B cell (primary cell): ENCODE data around the gene CEACAM1. TPM values are rescaled to one million over a fixed set of nuclear protein-coding genes. Genes with fewer than 3 reads are reported as not detected.

ENCODE experiments used
- ATAC-seq: fragments of 200-7000 bp; cut with Tn5 transposase; one replicate; pipeline ENCODE4 v1.10.0; 2021; ENCODE audit warnings: low read depth, mild to moderate bottlenecking, moderate number of reproducible peaks, moderate library complexity
- CTCF ChIA-PET: fragments of 350-600 bp; sonication (Branson Sonifier 250); formaldehyde crosslinking; loops from one replicate; lab custom pipeline; 2021; ENCODE audit warnings: antibody characterized with exemption, inconsistent platforms; lab: Charles Lee
- POLR2A ChIA-PET: fragments of 350-600 bp; sonication (Branson Sonifier 250); formaldehyde crosslinking; loops from one replicate; lab custom pipeline; 2021; ENCODE audit warnings: antibody characterized with exemption; lab: Charles Lee
- DNase-seq: peaks from one replicate; pipeline ENCODE4 v3.0.0; 2013
- H2AFZ ChIP-seq: 2 replicates; pipeline ENCODE4 v1.6.1; 2012; ENCODE audit warnings: mild to moderate bottlenecking, low read depth, low read length; ENCODE audit not compliant: insufficient read depth, poor library complexity, severe bottlenecking
- H3K27ac ChIP-seq, 2 donors: 1 replicate in 1 of 2; 2 replicates in 1 of 2; pipeline ENCODE4 v1.5.1; 2012 to 2013; ENCODE audit warnings: low read length in 2 of 2, mild to moderate bottlenecking in 2 of 2, moderate library complexity in 1 of 2
- H3K27me3 ChIP-seq, 4 experiments: fragments of 200-600 bp in 1 of 4; sonication (generic) in 1 of 4; replicated peaks in 1 of 4; 1 replicate in 2 of 4; 2 replicates in 2 of 4; pipeline versions ENCODE4 v1.6.1 to v1.7.0; 2013 to 2016; ENCODE audit warnings: low read length in 3 of 4, mild to moderate bottlenecking in 2 of 4, mixed read lengths in 1 of 4, moderate library complexity in 1 of 4; ENCODE audit not compliant: insufficient read depth in 4 of 4, control insufficient read depth in 3 of 4; ENCODE audit errors: control extremely low read depth in 1 of 4
- H3K36me3 ChIP-seq, 2 experiments: replicated peaks in 1 of 2; 1 replicate in 1 of 2; 2 replicates in 1 of 2; pipeline versions ENCODE4 v1.6.1 to v1.7.1; 2013; ENCODE audit warnings: low read length in 1 of 2; ENCODE audit not compliant: insufficient read depth in 2 of 2, control insufficient read depth in 1 of 2; ENCODE audit errors: control extremely low read depth in 1 of 2, extremely low read depth in 1 of 2
- H3K4me1 ChIP-seq, 2 donors: fragments of 200-600 bp in 1 of 2; sonication (generic) in 1 of 2; 1 replicate in 1 of 2; 2 replicates in 1 of 2; pipeline versions ENCODE4 v1.5.1 to v1.6.1; 2013 to 2017; ENCODE audit warnings: low read length in 2 of 2; ENCODE audit not compliant: control insufficient read depth in 2 of 2, insufficient read depth in 2 of 2
- H3K4me2 ChIP-seq: replicated peaks from 2 replicates; pipeline ENCODE3; 2012; ENCODE audit warnings: mild to moderate bottlenecking, low read depth, low read length; ENCODE audit not compliant: poor library complexity, severe bottlenecking
- H3K4me3 ChIP-seq, 5 experiments: fragments of 200-600 bp in 1 of 5; sonication (generic) in 1 of 5; 1 replicate in 3 of 5; 2 replicates in 2 of 5; pipeline versions ENCODE4 v1.5.1 to v1.7.0; 2011 to 2016; ENCODE audit warnings: low read length in 4 of 5, mild to moderate bottlenecking in 4 of 5, low read depth in 2 of 5, control low read depth in 1 of 5, moderate library complexity in 1 of 5; ENCODE audit not compliant: insufficient read depth in 1 of 5; ENCODE audit errors: control extremely low read depth in 1 of 5, extremely low read depth in 1 of 5
- H3K79me2 ChIP-seq: fragments of 200-600 bp; sonication (generic); one replicate; pipeline ENCODE4 v1.6.0; 2016; ENCODE audit warnings: low read length; ENCODE audit not compliant: control insufficient read depth, insufficient read depth
- H3K9ac ChIP-seq: fragments of 200-600 bp; sonication (generic); 2 replicates; pipeline ENCODE4 v1.6.1; 2017; ENCODE audit warnings: mild to moderate bottlenecking, low read length, moderate library complexity
- H3K9me3 ChIP-seq, 3 donors: one replicate each; pipeline versions ENCODE4 v1.6.1 to v1.7.1; 2013; ENCODE audit warnings: low read length in 2 of 3; ENCODE audit not compliant: control insufficient read depth in 2 of 3, insufficient read depth in 1 of 3; ENCODE audit errors: control extremely low read depth in 1 of 3
- H4K20me1 ChIP-seq: 2 replicates; pipeline ENCODE4 v1.6.0; 2012; ENCODE audit warnings: mild to moderate bottlenecking, low read length; ENCODE audit not compliant: insufficient read depth, control insufficient read depth, poor library complexity, severe bottlenecking
- H3K27ac Mint-ChIP-seq: one replicate; pipeline ENCODE4 v1.8.0; 2021; ENCODE audit warnings: mixed read lengths
- H3K27me3 Mint-ChIP-seq: one replicate; pipeline ENCODE4 v1.8.0; 2021; ENCODE audit warnings: mixed read lengths
- H3K4me1 Mint-ChIP-seq: one replicate; pipeline ENCODE4 v1.8.0; 2021; ENCODE audit warnings: mixed read lengths
- H3K4me3 Mint-ChIP-seq: one replicate; pipeline ENCODE4 v1.8.0; 2021; ENCODE audit warnings: mixed read lengths
- H3K9me3 Mint-ChIP-seq: one replicate; pipeline ENCODE4 v1.8.0; 2022; ENCODE audit warnings: mixed read lengths; ENCODE audit not compliant: insufficient read depth
- CTCF ChIP-seq: fragments of 200-600 bp; IDR thresholded peaks from one replicate; pipeline ENCODE4 v1.8.0; 2022; ENCODE audit warnings: antibody characterized with exemption, mild to moderate bottlenecking
- EZH2 ChIP-seq: IDR thresholded peaks from 2 replicates; pipeline ENCODE4 v1.6.1; 2012; ENCODE audit warnings: borderline replicate concordance, low read depth, mild to moderate bottlenecking, moderate library complexity, low read length; ENCODE audit not compliant: insufficient read depth, poor library complexity, severe bottlenecking
- WGBS: methylation state at CpG from one replicate; pipeline ENCODE4 v1.1.5; 2013; ENCODE audit warnings: missing lambda C conversion rate; ENCODE audit not compliant: insufficient coverage; 5-methylcytosine and 5-hydroxymethylcytosine counted together
- intact Hi-C: fragments of 100-400 bp; cut with micrococcal nuclease; formaldehyde crosslinking; loops from one replicate; pipeline ENCODE4 v1.10.0; 2022
- polyA plus RNA-seq: library from polyadenylated mRNA; depleted of rRNA; stranded (reverse); fragments of >200 nt; gene quantifications from 2 replicates; pipeline ENCODE4 v1.2.3, GENCODE V29; 2012
- total RNA-seq, 2 donors: library from RNA; stranded (reverse); fragments of 120-200 nt in 1 of 2; gene quantifications; 1 replicate in 1 of 2; 2 replicates in 1 of 2; pipeline versions ENCODE4 v1.2.3 to v1.2.4, GENCODE V29; 2013 to 2022

The CEACAM1 gene
- total and polyA plus RNA-seq, 2 donors (not counting 1 experiment from before 2014, with no cell fraction given) = 8.8 to 14.6 TPM

GRCh38 chr19:42494321-42494720 lies 34.0 kb downstream of the CEACAM1 start:
- Histone ChIP-seq H3K4me1 (peaks cover 27% of the 10 kb centered on the region in 2 donors), H3K4me3 (no peak overlapping the region), H3K27me3 (no peaks in the 10 kb centered on the region), H3K36me3 (no peaks in the 10 kb centered on the region), H4K20me1 (no peaks in the 10 kb centered on the region), H3K9ac (no peak overlapping the region), H3K27ac (no peak overlapping the region), H3K9me3 (no peaks in the 10 kb centered on the region), H2AFZ (no peak overlapping the region), H3K79me2 (no peaks in the 10 kb centered on the region), H3K4me2 (no peak overlapping the region)
- no peak for TF ChIP-seq EZH2
- TF ChIP-seq CTCF = no peak
- ChIA-PET POLR2A (no interaction called here), CTCF (no interaction called here)
- WGBS = 86% methylated on average over 2 of the region's 3 CpGs
- ATAC-seq = no peak
- Mint-ChIP-seq H3K4me3 (no peak overlapping the region), H3K27ac (peak overlapping the region; percentile 6), H3K4me1 (peaks cover 30% of the 10 kb centered on the region), H3K9me3 (no peaks in the 10 kb centered on the region), H3K27me3 (no peaks in the 10 kb centered on the region)
- intact Hi-C loops = no loop called here
- DNase-seq = no peak

- H4K20me1 ChIP-seq = no peaks in the 10 kb centered on the region
- no peak overlapping the region for H3K27ac ChIP-seq
- WGBS = 100% methylated on average over 5 of the region's 6 CpGs
- Mint-ChIP-seq H3K27ac (no peak overlapping the region), H3K4me1 (no peaks in the 10 kb centered on the region), H3K4me3 (no peak overlapping the region), H3K9me3 (no peaks in the 10 kb centered on the region), H3K27me3 (no peaks in the 10 kb centered on the region)
- ChIA-PET POLR2A (no interaction called here), CTCF (interaction anchor here (0.8 to 2.0 kb wide), 3 partner anchors 19 to 50 kb away, joined by 3 to 6 read pairs (median 3); no protein-coding TSS in a partner anchor)
- H3K9ac ChIP-seq = no peak overlapping the region
- no peak for ATAC-seq
- H3K4me2 ChIP-seq = no peak overlapping the region
- no peaks in the 10 kb centered on the region for H3K4me1 ChIP-seq
- no peak for TF ChIP-seq EZH2
- TF ChIP-seq CTCF = no peak
- DNase-seq = no peak
- H3K79me2 ChIP-seq = no peaks in the 10 kb centered on the region
- no peak overlapping the region for H2AFZ ChIP-seq
- H3K36me3 ChIP-seq = no peaks in the 10 kb centered on the region
- no peaks in the 10 kb centered on the region for H3K27me3 ChIP-seq
- no peaks in the 10 kb centered on the region for H3K9me3 ChIP-seq
- H3K4me3 ChIP-seq = no peak overlapping the region
- intact Hi-C loops = no loop called here
These were observed 39.3 kb downstream of the CEACAM1 start for GRCh38 chr19:42488783-42489521.
